GM13977 (cell line): Measurements from ENCODE around the gene DMD.

Experiments used
- DNase-seq: peaks from one replicate; pipeline ENCODE4 v3.0.0; 2012; ENCODE audit warnings: low spot score
- in situ Hi-C: fragments of 300-500 bp; cut with MboI; formaldehyde crosslinking; loops from one replicate; pipeline ENCODE4 v1.12.0; 2022; ENCODE audit warnings: low sequenced_read_pairs, low pct_unique_long_range_greater_than_20kb, mixed read lengths, inconsistent platforms; ENCODE audit not compliant: unreplicated experiment
- TF ChIP-seq, protein P1 (sequence below): IDR thresholded peaks from 2 replicates; pipeline ENCODE4 v1.5.1; 2012; ENCODE audit warnings: mild to moderate bottlenecking, control low read depth; ENCODE audit not compliant: insufficient read depth; ENCODE audit errors: extremely low read depth, missing control alignments

The DMD gene

DNA sequence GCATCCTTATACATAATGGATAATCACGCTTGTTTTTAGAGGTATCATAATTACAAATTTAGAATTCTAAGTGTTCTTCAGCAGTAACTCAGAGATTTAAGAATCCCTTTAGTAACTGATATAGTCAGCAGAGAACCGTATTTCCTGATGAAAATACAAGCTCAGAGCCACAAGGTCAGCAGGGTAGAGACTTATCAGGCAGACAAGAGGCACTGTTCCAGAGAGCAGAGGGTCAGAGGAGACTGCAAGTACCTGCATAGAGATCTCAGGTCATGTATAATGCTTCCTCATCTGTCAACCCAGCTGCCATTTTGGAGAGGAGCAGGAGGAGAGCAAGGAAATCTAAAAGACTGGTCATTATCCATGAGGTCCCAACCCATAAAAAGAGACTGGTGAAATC is 1352.4 kb downstream of the DMD start:
- TF ChIP-seq, protein P1, sequence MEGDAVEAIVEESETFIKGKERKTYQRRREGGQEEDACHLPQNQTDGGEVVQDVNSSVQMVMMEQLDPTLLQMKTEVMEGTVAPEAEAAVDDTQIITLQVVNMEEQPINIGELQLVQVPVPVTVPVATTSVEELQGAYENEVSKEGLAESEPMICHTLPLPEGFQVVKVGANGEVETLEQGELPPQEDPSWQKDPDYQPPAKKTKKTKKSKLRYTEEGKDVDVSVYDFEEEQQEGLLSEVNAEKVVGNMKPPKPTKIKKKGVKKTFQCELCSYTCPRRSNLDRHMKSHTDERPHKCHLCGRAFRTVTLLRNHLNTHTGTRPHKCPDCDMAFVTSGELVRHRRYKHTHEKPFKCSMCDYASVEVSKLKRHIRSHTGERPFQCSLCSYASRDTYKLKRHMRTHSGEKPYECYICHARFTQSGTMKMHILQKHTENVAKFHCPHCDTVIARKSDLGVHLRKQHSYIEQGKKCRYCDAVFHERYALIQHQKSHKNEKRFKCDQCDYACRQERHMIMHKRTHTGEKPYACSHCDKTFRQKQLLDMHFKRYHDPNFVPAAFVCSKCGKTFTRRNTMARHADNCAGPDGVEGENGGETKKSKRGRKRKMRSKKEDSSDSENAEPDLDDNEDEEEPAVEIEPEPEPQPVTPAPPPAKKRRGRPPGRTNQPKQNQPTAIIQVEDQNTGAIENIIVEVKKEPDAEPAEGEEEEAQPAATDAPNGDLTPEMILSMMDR = no peak
- in situ Hi-C loops = no loop called here
- DNase-seq = no peak

DNA sequence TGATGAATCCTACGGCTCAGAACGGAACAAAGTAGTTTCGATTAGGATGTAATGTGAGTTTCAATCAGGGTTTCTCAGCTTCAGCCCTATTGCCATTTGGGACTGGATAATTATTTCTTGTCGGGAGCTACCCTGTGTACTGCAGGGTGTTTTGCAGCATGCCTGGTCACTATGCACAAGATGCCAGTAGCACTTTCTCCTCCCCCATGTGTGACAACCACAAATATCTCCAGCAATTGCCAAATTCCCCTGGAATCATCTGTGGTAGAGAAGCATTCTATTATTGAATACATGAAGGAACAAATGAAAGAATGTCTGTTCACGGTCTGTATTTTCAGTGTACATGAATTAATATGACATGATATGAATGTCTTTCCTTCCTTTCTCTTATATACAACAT is 1356.6 kb downstream of the DMD start:
- no peak for DNase-seq
- TF ChIP-seq, protein P1 = no peak
- in situ Hi-C loops = no loop called here

DNA sequence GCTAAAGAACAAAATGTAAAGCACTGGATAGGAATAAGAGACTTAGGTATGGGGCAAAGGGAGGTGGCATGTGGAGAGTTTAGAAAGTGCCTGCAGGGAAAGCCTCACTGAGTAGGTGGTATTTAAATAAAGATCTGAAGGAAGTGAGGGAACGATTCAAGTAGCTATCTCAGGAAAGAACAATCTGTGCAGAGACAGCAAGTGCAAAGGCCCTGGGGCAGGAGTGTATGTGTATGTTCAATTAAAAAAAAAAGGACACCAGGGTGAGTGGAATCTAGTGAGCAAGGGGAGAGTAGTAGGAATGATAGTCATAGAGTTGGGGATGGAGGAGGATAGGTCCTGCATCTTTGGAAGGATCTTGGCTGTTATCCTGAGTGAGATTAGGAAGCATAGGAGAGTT is 1359.6 kb downstream of the DMD start:
- TF ChIP-seq, protein P1 = no peak
- in situ Hi-C loops = no loop called here
- no peak for DNase-seq

DNA sequence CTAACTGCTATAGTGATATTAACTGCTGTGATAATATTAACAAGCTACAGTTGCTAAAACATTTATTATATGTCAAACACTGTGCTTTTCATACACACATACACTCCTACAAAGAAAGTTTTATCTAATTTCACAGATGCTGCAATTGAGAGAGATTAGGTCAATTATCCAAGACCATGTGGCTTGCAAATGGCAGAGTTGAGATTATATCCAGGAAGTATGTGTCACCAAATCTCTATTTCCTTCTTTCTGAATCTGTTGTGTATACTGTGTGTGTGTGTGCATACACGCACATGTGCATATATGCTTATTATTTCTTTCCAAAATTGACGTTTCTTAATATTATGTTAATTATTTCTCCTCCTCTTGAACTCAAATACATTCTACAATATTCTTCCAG is 1363.6 kb downstream of the DMD start:
- in situ Hi-C loops = no loop called here
- DNase-seq = no peak
- TF ChIP-seq, protein P1 = no peak

DNA sequence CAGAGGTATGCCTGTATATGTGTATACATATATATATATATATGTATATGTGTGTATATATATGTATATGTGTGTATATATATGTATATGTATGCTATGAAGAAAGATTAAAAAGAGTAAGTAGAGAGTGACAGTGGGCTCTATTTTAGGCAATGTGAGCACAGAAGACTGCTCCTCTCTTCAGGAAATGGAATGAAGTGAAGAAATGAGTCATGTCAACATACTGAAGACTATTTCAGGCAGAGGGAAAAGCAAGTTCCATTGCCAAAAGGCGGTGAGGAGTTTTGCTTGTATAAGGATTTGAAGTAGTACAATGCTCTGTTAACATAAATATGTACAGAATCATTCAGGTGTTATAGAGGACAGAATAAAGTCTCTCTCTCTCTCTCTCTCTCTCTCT is 1366.3 kb downstream of the DMD start:
- in situ Hi-C loops = no loop called here
- TF ChIP-seq, protein P1 = no peak
- DNase-seq = no peak

DNA sequence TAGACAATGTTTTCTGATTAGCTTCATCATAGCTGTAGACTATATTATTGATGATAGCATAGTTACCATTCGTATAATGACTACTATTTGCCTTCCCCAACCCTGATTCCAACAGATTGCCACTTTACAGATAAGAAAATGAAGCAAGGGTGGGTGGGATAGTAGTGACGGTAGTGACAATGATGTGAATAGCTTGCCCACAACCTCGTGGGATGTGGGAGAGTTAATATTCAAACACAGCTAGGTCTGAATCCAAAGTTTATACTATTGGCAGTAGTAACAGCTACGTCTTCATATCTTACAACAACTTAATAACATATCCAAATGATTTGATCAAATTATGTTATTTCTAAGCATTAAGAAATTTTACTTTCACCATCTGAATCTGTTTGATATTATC is 1372.7 kb downstream of the DMD start:
- DNase-seq = no peak
- TF ChIP-seq, protein P1 = no peak
- in situ Hi-C loops = no loop called here
